Trophoblast cell (in vitro differentiated cells and primary cell): ENCODE data around the gene CCDC146.

Experiments used
- DNase-seq, 2 donors: peaks; one replicate each; pipeline ENCODE4 v3.0.0-alpha.2; 2016
- H2AFZ ChIP-seq: 2 replicates; pipeline ENCODE4 v1.6.1; 2013; ENCODE audit warnings: low read length, moderate library complexity, mild to moderate bottlenecking; ENCODE audit not compliant: insufficient read depth, poor library complexity
- H2AK5ac ChIP-seq: 2 replicates; pipeline ENCODE4 v1.6.1; 2013; ENCODE audit warnings: mild to moderate bottlenecking, low read length
- H2BK120ac ChIP-seq: 2 replicates; pipeline ENCODE4 v1.6.1; 2013; ENCODE audit warnings: low read length, mild to moderate bottlenecking, moderate library complexity; ENCODE audit not compliant: insufficient read depth, poor library complexity
- H2BK12ac ChIP-seq: 2 replicates; pipeline ENCODE4 v1.6.1; 2013; ENCODE audit warnings: mild to moderate bottlenecking, low read length, moderate library complexity
- H2BK5ac ChIP-seq: 2 replicates; pipeline ENCODE4 v1.6.1; 2013; ENCODE audit warnings: low read length, low read depth, moderate library complexity, mild to moderate bottlenecking; ENCODE audit not compliant: poor library complexity
- H3K14ac ChIP-seq: 2 replicates; pipeline ENCODE4 v1.6.1; 2013; ENCODE audit warnings: mild to moderate bottlenecking, low read length
- H3K18ac ChIP-seq: 2 replicates; pipeline ENCODE4 v1.6.1; 2013; ENCODE audit warnings: mild to moderate bottlenecking, low read length
- H3K23ac ChIP-seq: 2 replicates; pipeline ENCODE4 v1.6.1; 2013; ENCODE audit warnings: low read length
- H3K27ac ChIP-seq: 2 replicates; pipeline ENCODE4 v1.5.1; 2013; ENCODE audit warnings: low read depth, mild to moderate bottlenecking, inconsistent platforms, low read length, moderate library complexity
- H3K27me3 ChIP-seq: 2 replicates; pipeline ENCODE4 v1.6.1; 2013; ENCODE audit warnings: inconsistent platforms, mild to moderate bottlenecking, low read length, moderate library complexity; ENCODE audit not compliant: insufficient read depth
- H3K36me3 ChIP-seq, 2 experiments: 1 replicate in 1 of 2; 2 replicates in 1 of 2; pipeline ENCODE4 v1.6.1; 2013; ENCODE audit warnings: low read length in 2 of 2, mild to moderate bottlenecking in 2 of 2, moderate library complexity in 1 of 2; ENCODE audit not compliant: insufficient read depth in 2 of 2, control insufficient read depth in 1 of 2
- H3K4ac ChIP-seq: 2 replicates; pipeline ENCODE4 v1.6.1; 2013; ENCODE audit warnings: low read depth, mild to moderate bottlenecking, low read length, moderate library complexity
- H3K4me1 ChIP-seq, 2 experiments: 1 replicate in 1 of 2; 2 replicates in 1 of 2; pipeline ENCODE4 v1.6.1; 2013; ENCODE audit warnings: low read length in 2 of 2, mild to moderate bottlenecking in 2 of 2, moderate library complexity in 1 of 2; ENCODE audit not compliant: insufficient read depth in 2 of 2, control insufficient read depth in 1 of 2
- H3K4me2 ChIP-seq: 2 replicates; pipeline ENCODE4 v1.6.1; 2013; ENCODE audit warnings: inconsistent platforms, mild to moderate bottlenecking, low read length, moderate library complexity
- H3K4me3 ChIP-seq: 2 replicates; pipeline ENCODE4 v1.5.1; 2013; ENCODE audit warnings: mild to moderate bottlenecking, low read depth, low read length, inconsistent platforms
- H3K79me1 ChIP-seq: one replicate; pipeline ENCODE4 v1.6.1; 2013; ENCODE audit warnings: low read length
- H3K79me2 ChIP-seq: 2 replicates; pipeline ENCODE4 v1.6.1; 2013; ENCODE audit warnings: low read length, mild to moderate bottlenecking; ENCODE audit not compliant: control insufficient read depth, insufficient read depth, poor library complexity
- H3K9ac ChIP-seq: 2 replicates; pipeline ENCODE4 v1.6.1; 2013; ENCODE audit warnings: mild to moderate bottlenecking, low read length
- H3K9me3 ChIP-seq: 2 replicates; pipeline ENCODE4 v1.6.1; 2013; ENCODE audit warnings: low read depth, mild to moderate bottlenecking, control low read depth, inconsistent platforms, low read length; ENCODE audit not compliant: insufficient read depth
- H4K12ac ChIP-seq: 2 replicates; pipeline ENCODE4 v1.6.1; 2013; ENCODE audit warnings: low read depth, mild to moderate bottlenecking, low read length, moderate library complexity
- H4K8ac ChIP-seq: 2 replicates; pipeline ENCODE4 v1.6.1; 2013; ENCODE audit warnings: low read depth, mild to moderate bottlenecking, low read length, moderate library complexity
- H4K91ac ChIP-seq: one replicate; pipeline ENCODE4 v1.6.1; 2013; ENCODE audit warnings: low read depth, mild to moderate bottlenecking, low read length, moderate library complexity
- WGBS: extraction: QIAGEN DNeasy Blood & Tissue Kit; methylation state at CpG from one replicate; pipeline ENCODE4 v1.1.7; 2013; ENCODE audit warnings: missing lambda C conversion rate; ENCODE audit not compliant: insufficient read length, insufficient coverage; ENCODE audit errors: extremely low coverage; 5-methylcytosine and 5-hydroxymethylcytosine counted together

The CCDC146 gene

DNA sequence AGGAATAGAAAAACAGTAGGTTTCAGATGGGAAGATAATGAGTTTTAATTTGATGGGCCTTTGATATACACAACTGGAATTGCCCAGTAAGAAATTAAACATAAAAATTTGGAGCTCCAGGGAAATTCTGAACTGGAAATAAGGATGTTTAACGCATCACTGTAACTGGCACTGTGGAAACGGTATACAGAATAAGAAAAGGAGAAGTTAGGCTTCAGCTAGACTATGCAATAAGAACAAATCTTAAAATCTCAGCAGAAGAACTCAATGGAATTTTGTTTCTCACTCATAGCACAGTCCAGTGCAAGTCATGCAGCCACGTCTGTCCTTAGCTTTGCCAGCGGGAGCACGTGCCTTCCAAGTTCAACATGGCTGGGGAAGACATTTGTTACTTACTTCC, 130.1 kb downstream of the CCDC146 start:
- WGBS, result no CpG with 5 or more reads among the region's 5 CpGs
- H3K9ac ChIP-seq, result peak overlapping the region; percentile 53
- DNase-seq, result peak; percentile 24 to 49
- H2BK5ac ChIP-seq, result no peak overlapping the region
- no peak overlapping the region for H3K18ac ChIP-seq
- no peak overlapping the region for H3K27ac ChIP-seq
- no peaks in the 10 kb centered on the region for H3K9me3 ChIP-seq
- H3K23ac ChIP-seq, result peak overlapping the region; percentile 99
- H2BK120ac ChIP-seq, result no peak overlapping the region
- no peak overlapping the region for H3K4ac ChIP-seq
- H4K8ac ChIP-seq, result no peak overlapping the region
- no peak overlapping the region for H3K14ac ChIP-seq
- H3K4me3 ChIP-seq, result no peak overlapping the region
- H4K91ac ChIP-seq, result no peak overlapping the region
- no peak overlapping the region for H2AFZ ChIP-seq
- H3K4me2 ChIP-seq, result no peak overlapping the region
- H3K4me1 ChIP-seq, result no peaks in the 10 kb centered on the region
- H3K27me3 ChIP-seq, result no peaks in the 10 kb centered on the region
- no peak overlapping the region for H4K12ac ChIP-seq
- no peak overlapping the region for H2BK12ac ChIP-seq
- H3K79me2 ChIP-seq, result no peaks in the 10 kb centered on the region
- H2AK5ac ChIP-seq, result no peak overlapping the region
- no peaks in the 10 kb centered on the region for H3K79me1 ChIP-seq
- H3K36me3 ChIP-seq, result no peaks in the 10 kb centered on the region

DNA sequence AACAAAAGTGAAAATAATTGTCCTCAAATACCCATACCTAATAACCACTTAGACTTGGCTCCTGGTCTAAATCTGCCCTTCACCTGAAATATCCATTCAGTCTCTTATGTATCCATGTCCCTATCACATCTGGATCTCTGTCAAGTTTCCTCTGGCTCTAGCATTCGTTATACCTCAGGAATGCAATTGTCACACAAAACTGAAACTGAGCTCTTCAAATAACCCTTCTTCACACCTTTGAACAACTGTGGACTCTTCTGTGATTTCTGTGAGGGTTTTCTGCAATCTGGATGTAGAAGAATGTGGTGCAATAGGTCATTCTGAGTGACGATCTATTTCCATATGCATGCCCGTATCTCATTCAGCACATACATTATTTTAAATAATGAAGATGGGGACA, 130.7 kb downstream of the CCDC146 start:
- Histone ChIP-seq H3K4me2 (no peak overlapping the region), H3K23ac (no peak overlapping the region), H3K79me2 (no peaks in the 10 kb centered on the region), H3K9me3 (no peaks in the 10 kb centered on the region), H3K27ac (no peak overlapping the region), H4K91ac (no peak overlapping the region), H3K14ac (no peak overlapping the region), H3K4me3 (no peak overlapping the region), H3K4ac (no peak overlapping the region), H3K36me3 (no peaks in the 10 kb centered on the region), H2BK12ac (no peak overlapping the region), H3K27me3 (no peaks in the 10 kb centered on the region), H4K12ac (no peak overlapping the region), H2BK5ac (no peak overlapping the region), H3K4me1 (no peaks in the 10 kb centered on the region), H2AK5ac (no peak overlapping the region), H2BK120ac (no peak overlapping the region), H3K9ac (no peak overlapping the region), H4K8ac (no peak overlapping the region), H3K79me1 (no peaks in the 10 kb centered on the region), H2AFZ (no peak overlapping the region), H3K18ac (no peak overlapping the region)
- no CpG with 5 or more reads among the region's 3 CpGs for WGBS
- DNase-seq, result peak in 1 of 2 donors; percentile 74

DNA sequence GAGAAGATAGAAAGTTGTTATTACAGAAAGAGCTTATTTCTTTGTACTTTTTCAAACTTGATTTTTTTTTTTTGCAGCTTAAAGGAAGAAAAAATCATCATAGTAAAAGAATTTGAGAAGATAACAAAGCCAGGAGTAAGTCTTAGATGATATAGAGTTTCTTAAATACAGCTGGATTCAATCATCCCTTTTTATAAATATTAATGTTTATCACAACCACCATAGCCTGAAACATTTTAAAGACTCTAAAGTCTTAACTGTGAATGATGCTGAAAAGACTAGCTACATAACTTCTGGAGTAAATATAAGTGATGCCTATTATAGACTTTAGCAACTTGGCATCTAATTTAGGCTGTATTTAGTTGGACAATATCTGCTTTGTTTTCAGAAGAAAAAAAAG, 132.0 kb downstream of the CCDC146 start:
- no peak overlapping the region for H3K4me3 ChIP-seq
- H3K36me3 ChIP-seq, result no peaks in the 10 kb centered on the region
- H3K23ac ChIP-seq, result no peak overlapping the region
- no peak overlapping the region for H2AK5ac ChIP-seq
- no peak overlapping the region for H3K14ac ChIP-seq
- H3K79me1 ChIP-seq, result no peaks in the 10 kb centered on the region
- no peak overlapping the region for H3K27ac ChIP-seq
- no peak overlapping the region for H4K91ac ChIP-seq
- no peak overlapping the region for H3K4ac ChIP-seq
- no peak overlapping the region for H2BK5ac ChIP-seq
- H3K9ac ChIP-seq, result no peak overlapping the region
- H2BK12ac ChIP-seq, result no peak overlapping the region
- no peak overlapping the region for H3K4me2 ChIP-seq
- no peak overlapping the region for H4K8ac ChIP-seq
- H4K12ac ChIP-seq, result no peak overlapping the region
- no peak overlapping the region for H3K18ac ChIP-seq
- no peak for DNase-seq
- no peaks in the 10 kb centered on the region for H3K79me2 ChIP-seq
- no peak overlapping the region for H2BK120ac ChIP-seq
- no peaks in the 10 kb centered on the region for H3K9me3 ChIP-seq
- H3K4me1 ChIP-seq, result no peaks in the 10 kb centered on the region
- H2AFZ ChIP-seq, result no peak overlapping the region
- no peaks in the 10 kb centered on the region for H3K27me3 ChIP-seq

GRCh38 chr7:77254915-77255314, 132.5 kb downstream of the CCDC146 start:
- Histone ChIP-seq H3K18ac (no peak overlapping the region), H2AK5ac (no peak overlapping the region), H2BK120ac (no peak overlapping the region), H4K12ac (no peak overlapping the region), H3K9ac (no peak overlapping the region), H3K79me1 (no peaks in the 10 kb centered on the region), H3K36me3 (no peaks in the 10 kb centered on the region), H4K91ac (no peak overlapping the region), H2BK5ac (no peak overlapping the region), H3K4me1 (no peaks in the 10 kb centered on the region), H3K23ac (no peak overlapping the region), H3K27ac (no peak overlapping the region), H3K79me2 (no peaks in the 10 kb centered on the region), H3K9me3 (no peaks in the 10 kb centered on the region), H3K4me2 (no peak overlapping the region), H3K27me3 (no peaks in the 10 kb centered on the region), H4K8ac (no peak overlapping the region), H2AFZ (no peak overlapping the region), H2BK12ac (no peak overlapping the region), H3K14ac (no peak overlapping the region), H3K4me3 (no peak overlapping the region), H3K4ac (no peak overlapping the region)
- no peak for DNase-seq
- WGBS, result no CpG with 5 or more reads among the region's 2 CpGs
